Testis (tissue), 3 donors: ENCODE data around the gene MEA1. TPM values are rescaled to one million over a fixed set of nuclear protein-coding genes. Genes with fewer than 3 reads are reported as not detected.

ENCODE experiments used
- DNase-seq: peaks from one replicate; pipeline ENCODE4 v3.0.0-alpha.2; 2019
- H3K27ac ChIP-seq, 2 donors: fragments of 200-600 bp; sonication (generic); one replicate each; pipeline ENCODE4 v1.5.1; 2019
- H3K27me3 ChIP-seq: fragments of 200-600 bp; sonication (generic); one replicate; pipeline ENCODE4 v1.5.1; 2019
- H3K36me3 ChIP-seq: fragments of 200-600 bp; sonication (generic); one replicate; pipeline ENCODE4 v1.5.1; 2017; ENCODE audit warnings: low read depth; ENCODE audit errors: missing control alignments
- H3K4me1 ChIP-seq: fragments of 200-600 bp; sonication (generic); one replicate; pipeline ENCODE4 v1.5.1; 2019
- H3K4me3 ChIP-seq, 2 donors: fragments of 200-600 bp; sonication (generic); one replicate each; pipeline ENCODE4 v1.5.1; 2017 to 2019
- H3K9me3 ChIP-seq: fragments of 200-600 bp; sonication (generic); one replicate; pipeline ENCODE4 v1.5.1; 2017
- CTCF ChIP-seq, 3 experiments: fragments of 450-650 bp in 2 of 3; fragments of 200-600 bp in 1 of 3; sonication (generic) in 1 of 3; IDR thresholded peaks; one replicate each; pipeline ENCODE4 v1.5.1; 2016 to 2019; ENCODE audit warnings: antibody characterized with exemption in 3 of 3, mild to moderate bottlenecking in 2 of 3, moderate library complexity in 1 of 3
- POLR2A ChIP-seq: fragments of 450-650 bp; IDR thresholded peaks from one replicate; pipeline ENCODE4 v1.6.1; 2017; ENCODE audit warnings: antibody characterized with exemption, mild to moderate bottlenecking, moderate library complexity
- WGBS, 2 donors: methylation state at CpG; one replicate each; pipeline ENCODE4 v1.1.5; 2018; 5-methylcytosine and 5-hydroxymethylcytosine counted together
- intact Hi-C: fragments of 100-400 bp; cut with DNase I; formaldehyde crosslinking; loops from one replicate; pipeline ENCODE4 v1.15.1; 2023; ENCODE audit warnings: low total_unique reads
- polyA plus RNA-seq: library from polyadenylated mRNA; stranded (reverse); fragments of 350-450 nt; fragmentation: Illumina TruSeq; extraction: RNeasy Lipid Tissue Mini Kit (QIAGEN cat#74804); gene quantifications from one replicate; pipeline ENCODE4 v1.2.3, GENCODE V29; 2014; ENCODE audit warnings: low read depth, low replicate concordance; ENCODE audit not compliant: insufficient read depth
- total RNA-seq, 2 donors: library from RNA; depleted of rRNA; stranded (reverse); fragments of >200 nt; gene quantifications; one replicate each; pipeline ENCODE4 v1.2.3, GENCODE V29; 2016

The MEA1 gene
- total and polyA plus RNA-seq, 3 donors from 2014 or later, result 132 to 522 (median 175) TPM

GRCh38 chr6:43020052-43020705 lies 6.4 kb upstream of the MEA1 start:
- no peak for TF ChIP-seq CTCF (IDR thresholded peaks at IDR 0.05)
- TF ChIP-seq POLR2A, result no peak
- Histone ChIP-seq H3K4me1 (peaks cover 23% of the 10 kb centered on the region), H3K27ac (peak overlapping the region in 1 of 2 donors; percentile 88), H3K36me3 (no peaks in the 10 kb centered on the region), H3K9me3 (no peaks in the 10 kb centered on the region), H3K27me3 (no peaks in the 10 kb centered on the region), H3K4me3 (no peak overlapping the region)
- intact Hi-C loops, result no loop called here
- 95 to 100% methylated on average over 3 of the region's 3 CpGs for WGBS, 2 donors
- DNase-seq, result no peak

- no peak overlapping the region for H3K4me3 ChIP-seq
- DNase-seq, result no peak
- intact Hi-C loops, result no loop called here
- no peaks in the 10 kb centered on the region for H3K27me3 ChIP-seq
- no peak for TF ChIP-seq POLR2A
- no peak for TF ChIP-seq CTCF (IDR thresholded peaks at IDR 0.05)
- H3K27ac ChIP-seq, result no peak overlapping the region
- no peaks in the 10 kb centered on the region for H3K9me3 ChIP-seq
- 85 to 86% methylated on average over 2 of the region's 2 CpGs for WGBS, 2 donors
- H3K4me1 ChIP-seq, result peaks cover 29% of the 10 kb centered on the region
- no peaks in the 10 kb centered on the region for H3K36me3 ChIP-seq
Observed at GRCh38 chr6:43019152-43019551, 5.4 kb upstream of the MEA1 start.

GRCh38 chr6:43016943-43017334 lies 3.2 kb upstream of the MEA1 start:
- TF ChIP-seq POLR2A (no peak), CTCF (IDR thresholded peaks at IDR 0.05) (no peak)
- Histone ChIP-seq H3K4me3 (no peak overlapping the region), H3K9me3 (no peaks in the 10 kb centered on the region), H3K27ac (peak overlapping the region; percentile 3 to 21), H3K36me3 (no peaks in the 10 kb centered on the region), H3K4me1 (peaks cover 37% of the 10 kb centered on the region), H3K27me3 (no peaks in the 10 kb centered on the region)
- DNase-seq, result no peak
- WGBS, 2 donors, result 81 to 87% methylated on average over 3 to 12 of the region's 12 CpGs
- intact Hi-C loops, result no loop called here

GRCh38 chr6:43016176-43016942 lies 2.6 kb upstream of the MEA1 start:
- TF ChIP-seq CTCF (IDR thresholded peaks at IDR 0.05), result no peak
- TF ChIP-seq POLR2A, result no peak
- H3K4me3 ChIP-seq, result no peak overlapping the region
- no peaks in the 10 kb centered on the region for H3K36me3 ChIP-seq
- H3K9me3 ChIP-seq, result no peaks in the 10 kb centered on the region
- 58 to 60% methylated on average over 4 to 7 of the region's 7 CpGs for WGBS, 2 donors
- intact Hi-C loops, result no loop called here
- DNase-seq, result no peak
- H3K4me1 ChIP-seq, result peaks cover 37% of the 10 kb centered on the region
- no peaks in the 10 kb centered on the region for H3K27me3 ChIP-seq
- H3K27ac ChIP-seq, result peak overlapping the region; percentile 3 to 21
